Measurements from ENCODE around the gene RBMS1. TPM values are rescaled to one million over a fixed set of nuclear protein-coding genes. Genes with fewer than 3 reads are reported as not detected.
"Not testable (repeated sequence)": the region's sequence is repeated elsewhere in the genome, so short reads cannot be mapped to it uniquely, and the experiment has no call there.

The RBMS1 gene
- polyA plus RNA-seq, 1 donor, result 61.3 TPM

GRCh38 chr2:160499865-160500264 is 6.3 kb upstream of the RBMS1 start:
- DNase-seq, result no peak

- DNase-seq, result no peak
Measured at GRCh38 chr2:160498137-160498536, 4.5 kb upstream of the RBMS1 start.

- DNase-seq, result peak; percentile 38
Measured at GRCh38 chr2:160494201-160494644, 616 bp upstream of the RBMS1 start.

GRCh38 chr2:160492401-160493226 is 993 bp downstream of the RBMS1 start:
- DNase-seq, result peak; percentile 84

- peak; percentile 46 for DNase-seq
Measured at GRCh38 chr2:160491911-160492371, 1.7 kb downstream of the RBMS1 start.

GRCh38 chr2:160490733-160491685 is 2.6 kb downstream of the RBMS1 start:
- no peak for DNase-seq

GRCh38 chr2:160489111-160489510 is 4.5 kb downstream of the RBMS1 start:
- DNase-seq, result no peak

GRCh38 chr2:160488289-160488688 is 5.3 kb downstream of the RBMS1 start:
- DNase-seq, result not testable (repeated sequence)

- DNase-seq, result no peak
Measured at GRCh38 chr2:160486341-160486740, 7.3 kb downstream of the RBMS1 start.

GRCh38 chr2:160484859-160485520 is 8.6 kb downstream of the RBMS1 start:
- DNase-seq, result no peak

GRCh38 chr2:160482673-160483072 is 10.9 kb downstream of the RBMS1 start:
- DNase-seq, result no peak

- DNase-seq, result no peak
Measured at GRCh38 chr2:160479269-160479668, 14.3 kb downstream of the RBMS1 start.

GRCh38 chr2:160478660-160479059 is 14.9 kb downstream of the RBMS1 start:
- no peak for DNase-seq

- DNase-seq, result no peak
Measured at GRCh38 chr2:160477032-160477431, 16.6 kb downstream of the RBMS1 start.

- DNase-seq, result no peak
Measured at GRCh38 chr2:160474891-160475787, 18.5 kb downstream of the RBMS1 start.

- no peak for DNase-seq
Measured at GRCh38 chr2:160474319-160474645, 19.3 kb downstream of the RBMS1 start.

GRCh38 chr2:160473468-160474318 is 19.9 kb downstream of the RBMS1 start:
- DNase-seq, result no peak

GRCh38 chr2:160472839-160473251 is 20.8 kb downstream of the RBMS1 start:
- DNase-seq, result no peak

GRCh38 chr2:160471950-160472349 is 21.7 kb downstream of the RBMS1 start:
- no peak for DNase-seq

GRCh38 chr2:160469621-160470204 is 23.9 kb downstream of the RBMS1 start:
- DNase-seq, result no peak

Measured in hindlimb muscle (tissue), 1 donor.